Chondrocyte (in vitro differentiated cells): Measurements from ENCODE around the gene RASSF3. TPM values are rescaled to one million over a fixed set of nuclear protein-coding genes. Genes with fewer than 3 reads are reported as not detected.
"Not testable (repeated sequence)": the region's sequence is repeated elsewhere in the genome, so short reads cannot be mapped to it uniquely, and the experiment has no call there.

Experiments
- DNase-seq: peaks from one replicate; pipeline ENCODE4 v3.0.0; 2021; ENCODE audit warnings: mixed read lengths, low spot score
- H3K27ac Mint-ChIP-seq: one replicate; pipeline ENCODE4 v1.8.0; 2021; ENCODE audit warnings: mild to moderate bottlenecking, moderate library complexity, mixed read lengths; ENCODE audit not compliant: unreplicated experiment
- H3K27me3 Mint-ChIP-seq: 2 replicates; pipeline ENCODE4 v1.8.0; 2021; ENCODE audit warnings: low read depth, mixed read lengths
- H3K36me3 Mint-ChIP-seq: 2 replicates; pipeline ENCODE4 v1.8.0; 2021; ENCODE audit warnings: low read depth, mixed read lengths
- H3K4me1 Mint-ChIP-seq: 2 replicates; pipeline ENCODE4 v1.8.0; 2021; ENCODE audit warnings: low read depth, mild to moderate bottlenecking, mixed read lengths
- H3K4me3 Mint-ChIP-seq: one replicate; pipeline ENCODE4 v1.8.0; 2021; ENCODE audit warnings: mild to moderate bottlenecking, moderate library complexity, mixed read lengths; ENCODE audit not compliant: unreplicated experiment
- H3K9me3 Mint-ChIP-seq: 2 replicates; pipeline ENCODE4 v1.8.0; 2021; ENCODE audit warnings: low read depth, mixed read lengths
- CTCF ChIP-seq: fragments of 200-600 bp; sonication (generic); IDR thresholded peaks from 2 replicates; pipeline ENCODE4 v1.5.0; 2021; ENCODE audit warnings: antibody characterized with exemption, mild to moderate bottlenecking, moderate library complexity
- total RNA-seq: library from RNA; stranded (reverse); gene quantifications from 3 replicates; pipeline ENCODE4 v1.2.1, GENCODE V29; 2021

RASSF3 gene
- total RNA-seq, 1 donor from 2014 or later, result 51.1 TPM

- H3K36me3 Mint-ChIP-seq, result no peaks in the 10 kb centered on the region
- H3K4me3 Mint-ChIP-seq, result no peak overlapping the region
- H3K27me3 Mint-ChIP-seq, result no peaks in the 10 kb centered on the region
- no peak for TF ChIP-seq CTCF
- peaks cover 33% of the 10 kb centered on the region for H3K4me1 Mint-ChIP-seq
- no peak overlapping the region for H3K27ac Mint-ChIP-seq
- DNase-seq, result no peak
- H3K9me3 Mint-ChIP-seq, result no peaks in the 10 kb centered on the region
Measured at GRCh38 chr12:64650762-64651161, 40.5 kb downstream of the RASSF3 start.

DNA sequence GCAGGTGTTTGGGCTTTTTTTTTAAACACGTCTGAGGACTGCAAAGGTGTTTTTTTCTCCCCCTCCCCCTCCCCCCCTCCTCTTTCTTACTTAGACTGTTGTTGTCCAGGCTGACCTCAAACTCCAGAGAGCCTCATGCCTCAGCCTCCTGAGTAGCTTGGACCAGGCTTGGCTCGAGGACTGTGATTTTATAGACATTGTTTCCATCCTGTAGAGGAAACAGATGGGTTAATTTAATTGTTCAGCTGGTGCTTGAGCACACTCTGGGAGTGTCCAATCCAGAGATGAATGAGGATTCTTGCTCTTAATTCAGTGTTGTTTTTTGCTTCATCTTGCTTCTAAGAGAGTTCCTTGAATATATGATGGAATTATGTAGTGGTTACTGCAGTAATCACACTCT, 42.1 kb downstream of the RASSF3 start:
- H3K9me3 Mint-ChIP-seq, result no peaks in the 10 kb centered on the region
- H3K4me3 Mint-ChIP-seq, result no peak overlapping the region
- no peak for TF ChIP-seq CTCF
- H3K27ac Mint-ChIP-seq, result no peak overlapping the region
- no peaks in the 10 kb centered on the region for H3K36me3 Mint-ChIP-seq
- no peaks in the 10 kb centered on the region for H3K27me3 Mint-ChIP-seq
- peaks cover 32% of the 10 kb centered on the region for H3K4me1 Mint-ChIP-seq
- DNase-seq, result no peak

- H3K36me3 Mint-ChIP-seq, result no peaks in the 10 kb centered on the region
- peaks cover 36% of the 10 kb centered on the region for H3K4me1 Mint-ChIP-seq
- TF ChIP-seq CTCF, result no peak
- H3K9me3 Mint-ChIP-seq, result no peaks in the 10 kb centered on the region
- no peaks in the 10 kb centered on the region for H3K27me3 Mint-ChIP-seq
- no peak overlapping the region for H3K4me3 Mint-ChIP-seq
- no peak for DNase-seq
- no peak overlapping the region for H3K27ac Mint-ChIP-seq
Measured at GRCh38 chr12:64653123-64653522, 42.8 kb downstream of the RASSF3 start.

DNA sequence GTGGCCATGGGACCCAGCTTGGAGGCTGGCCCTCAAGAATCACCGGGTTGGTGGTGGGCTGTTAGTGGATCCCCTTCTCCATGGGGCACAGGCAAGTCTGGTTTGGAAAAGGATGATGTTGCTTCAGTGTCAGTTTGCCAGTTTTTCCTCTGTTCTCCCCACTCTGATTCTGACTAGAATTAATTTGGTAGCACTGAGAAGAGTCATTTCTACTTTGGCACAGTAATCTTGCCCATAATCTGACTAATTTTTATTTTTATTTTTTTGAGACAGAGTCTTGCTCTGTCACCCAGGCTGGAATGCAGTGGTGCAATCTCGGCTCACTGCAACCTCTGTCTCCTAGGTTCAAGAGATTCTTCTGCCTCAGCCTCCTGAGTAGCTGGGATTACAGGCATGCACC, 43.6 kb downstream of the RASSF3 start:
- not testable (repeated sequence) for H3K9me3 Mint-ChIP-seq, H3K36me3 Mint-ChIP-seq, H3K4me3 Mint-ChIP-seq, DNase-seq, H3K27ac Mint-ChIP-seq, H3K27me3 Mint-ChIP-seq
- peaks cover 43% of the 10 kb centered on the region for H3K4me1 Mint-ChIP-seq

DNA sequence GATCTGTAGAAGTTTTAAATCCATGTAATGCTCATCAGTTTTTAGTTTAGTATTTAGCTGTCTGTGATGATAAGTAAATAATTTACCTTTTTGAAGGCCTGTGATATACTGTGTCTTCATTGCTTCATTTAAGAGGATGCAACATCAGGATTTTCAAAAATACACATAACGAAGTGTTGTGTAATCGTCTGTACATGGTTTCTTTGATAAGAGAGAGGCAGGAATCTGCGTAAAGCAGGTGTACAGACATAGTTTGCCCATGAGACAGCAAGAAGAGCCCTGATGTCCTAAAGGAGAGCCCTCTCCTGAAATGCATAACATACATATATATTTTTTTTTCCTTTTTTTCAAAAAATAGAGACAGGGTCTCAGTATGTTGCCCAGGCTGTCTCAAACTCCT, 44.8 kb downstream of the RASSF3 start:
- Mint-ChIP-seq H3K9me3 (no peaks in the 10 kb centered on the region), H3K4me1 (peaks cover 44% of the 10 kb centered on the region), H3K4me3 (no peak overlapping the region), H3K27ac (no peak overlapping the region), H3K36me3 (no peaks in the 10 kb centered on the region), H3K27me3 (no peaks in the 10 kb centered on the region)
- TF ChIP-seq CTCF, result no peak
- no peak for DNase-seq

DNA sequence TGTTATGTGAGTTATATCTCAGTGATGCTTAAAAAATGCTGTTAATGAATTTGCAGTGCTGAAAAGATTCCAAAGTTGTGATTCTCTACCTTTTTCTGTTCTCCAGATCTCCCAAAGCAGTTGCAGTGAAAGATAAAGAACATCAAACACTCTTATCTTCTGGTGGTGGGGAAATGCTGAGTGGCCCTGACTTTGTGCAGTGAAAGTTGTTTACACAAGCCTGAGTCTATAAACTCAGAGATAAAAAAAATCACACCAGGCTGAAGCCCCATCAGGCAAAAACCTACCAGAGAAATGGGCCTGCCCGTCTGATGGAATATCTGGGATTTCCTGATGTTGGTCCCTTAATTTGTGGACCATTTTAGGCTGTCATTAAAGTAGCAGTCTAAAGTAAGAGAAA, 46.1 kb downstream of the RASSF3 start:
- Mint-ChIP-seq H3K27me3 (no peaks in the 10 kb centered on the region), H3K9me3 (no peaks in the 10 kb centered on the region), H3K4me3 (no peak overlapping the region), H3K27ac (no peak overlapping the region), H3K4me1 (peaks cover 38% of the 10 kb centered on the region), H3K36me3 (no peaks in the 10 kb centered on the region)
- no peak for DNase-seq
- TF ChIP-seq CTCF, result no peak
